Measurements from ENCODE around the gene TMEM255B.
"Not testable (repeated sequence)": the region's sequence is repeated elsewhere in the genome, so short reads cannot be mapped to it uniquely, and the experiment has no call there.

Gene TMEM255B

DNA sequence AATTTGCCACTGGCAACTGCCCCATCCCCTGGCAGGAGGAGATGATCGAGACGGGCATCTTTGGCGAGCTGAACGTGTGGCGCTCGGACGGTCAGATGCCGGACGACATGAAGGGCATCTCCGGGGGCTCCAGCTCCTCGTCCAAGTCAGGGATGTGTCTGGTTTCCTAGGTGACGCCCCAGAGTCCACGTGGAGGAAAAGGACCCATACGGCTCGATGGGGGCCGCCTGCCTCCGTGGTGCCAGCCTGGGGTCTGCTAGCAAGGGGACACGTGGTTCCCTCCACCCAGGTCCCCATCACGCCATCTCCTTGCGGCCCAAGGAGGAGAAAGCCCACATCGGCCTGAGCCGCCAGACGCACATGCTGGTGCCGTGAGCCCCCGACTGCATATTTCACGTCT, 23.8 kb upstream of the TMEM255B start:
- no peak for DNase-seq

DNA sequence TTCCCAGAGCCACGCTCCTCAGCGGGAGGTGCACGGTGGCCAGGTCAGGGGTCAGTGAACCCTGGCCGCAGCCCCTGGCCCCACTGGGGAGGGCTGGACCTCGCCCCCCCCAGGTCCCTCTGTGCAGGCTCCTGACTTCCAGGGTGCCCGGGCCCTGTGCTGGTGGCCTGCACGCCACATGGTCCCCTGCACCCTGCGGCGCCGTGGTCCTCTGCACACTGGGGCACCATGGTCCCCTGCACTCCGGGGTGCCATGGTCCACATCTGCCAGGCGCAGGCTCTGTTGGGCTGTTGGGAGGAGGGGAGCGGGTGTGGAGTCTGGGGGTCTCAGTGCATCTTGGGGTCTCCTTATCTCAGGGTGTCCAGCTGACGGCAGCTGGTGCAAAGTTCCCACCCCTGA, 23.3 kb upstream of the TMEM255B start:
- no peak for DNase-seq

DNA sequence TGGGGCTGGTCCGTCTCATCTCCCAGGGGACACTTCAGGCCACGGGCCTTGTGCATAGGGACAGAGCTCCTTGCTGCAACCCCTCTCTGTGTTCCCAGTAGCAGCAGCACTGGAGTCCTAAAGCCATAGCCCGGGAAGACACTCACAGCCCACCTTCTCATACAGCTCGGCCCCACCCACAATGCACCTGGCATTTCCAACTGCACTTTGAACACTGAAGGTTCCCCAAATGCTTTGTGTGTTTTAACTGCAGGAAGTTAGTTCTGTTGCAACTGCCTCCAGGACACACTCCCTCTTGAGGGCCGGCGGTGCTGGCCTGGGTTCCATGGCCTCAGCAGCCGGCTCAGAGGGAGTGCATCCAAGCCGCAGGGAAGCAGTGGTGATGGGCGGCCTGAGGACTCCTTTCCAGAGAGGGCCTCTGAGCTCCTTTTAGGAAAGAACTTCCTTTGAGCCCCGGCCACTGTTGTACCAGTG, 22.7 kb upstream of the TMEM255B start:
- no peak for DNase-seq

DNA sequence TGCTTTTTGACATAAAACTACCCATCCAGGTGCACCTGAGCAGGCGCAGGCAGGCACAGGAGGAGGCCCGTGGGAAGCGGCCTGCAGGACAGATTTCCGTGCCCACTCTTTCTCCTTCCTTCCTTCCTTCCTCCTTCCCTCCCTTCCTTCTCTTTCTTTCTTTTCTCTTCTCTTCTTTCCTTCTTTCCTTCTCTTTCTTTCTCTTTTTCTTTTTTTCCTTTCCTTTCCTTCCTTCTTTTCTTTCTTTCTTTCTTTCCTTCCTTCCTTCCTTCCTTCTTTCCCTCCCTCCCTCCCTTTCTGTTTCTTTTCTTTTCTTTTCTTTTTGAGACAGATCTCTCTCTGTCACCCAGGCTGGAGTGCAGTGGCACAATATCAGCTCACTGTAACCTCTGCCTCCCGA, 21.2 kb upstream of the TMEM255B start:
- no peak for DNase-seq

DNA sequence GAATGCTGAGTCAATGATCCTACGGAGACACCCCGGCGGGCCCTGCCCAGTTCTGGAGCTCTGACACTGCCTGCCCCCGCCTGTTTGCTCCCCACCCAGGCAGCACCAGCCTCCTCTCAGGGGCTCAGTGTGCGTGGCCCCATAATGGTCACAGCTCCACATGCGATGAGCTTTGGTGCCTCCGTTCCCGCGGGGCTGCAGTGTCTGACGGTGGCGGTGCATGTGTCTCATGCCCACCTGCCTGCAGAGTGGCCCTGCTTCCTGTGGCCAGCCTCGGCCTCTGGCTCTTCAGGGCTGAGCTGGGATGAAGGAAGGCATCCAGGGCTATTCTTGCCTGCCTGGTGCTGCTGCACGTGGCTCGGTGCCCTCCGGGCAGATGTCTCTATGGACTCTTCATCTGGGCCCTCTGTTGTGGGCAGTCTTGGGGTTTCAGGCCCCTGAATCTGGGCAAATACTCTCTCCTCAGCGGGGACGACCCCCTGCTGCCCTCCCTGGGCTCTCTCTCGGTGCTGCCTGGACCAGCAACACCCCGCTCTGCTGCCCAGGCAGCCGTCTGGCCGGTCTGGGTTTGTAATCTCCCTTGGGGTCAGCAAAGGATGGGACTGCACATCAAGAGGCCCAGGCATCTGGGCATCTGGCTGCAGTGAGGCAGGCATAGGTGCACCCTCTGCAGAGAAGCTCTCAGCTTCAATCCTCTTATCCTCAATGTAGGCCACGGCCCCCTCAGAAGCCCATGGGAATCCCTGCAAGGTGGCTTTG, 19.3 kb upstream of the TMEM255B start:
- no peak for DNase-seq

DNA sequence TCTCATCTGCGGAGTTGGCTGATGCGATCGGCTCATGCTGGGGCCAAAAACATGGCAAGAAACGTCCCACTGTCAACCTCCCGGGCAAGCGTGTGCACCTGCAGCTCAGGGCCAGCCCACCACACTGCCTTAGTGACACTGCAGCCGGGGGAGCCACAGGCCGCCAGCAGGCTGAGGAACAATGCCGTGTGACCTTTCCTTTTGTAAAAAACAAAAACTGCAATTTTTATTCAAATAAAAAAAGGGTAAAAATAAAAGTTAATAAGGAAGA, 18.8 kb upstream of the TMEM255B start:
- DNase-seq: no peak

DNA sequence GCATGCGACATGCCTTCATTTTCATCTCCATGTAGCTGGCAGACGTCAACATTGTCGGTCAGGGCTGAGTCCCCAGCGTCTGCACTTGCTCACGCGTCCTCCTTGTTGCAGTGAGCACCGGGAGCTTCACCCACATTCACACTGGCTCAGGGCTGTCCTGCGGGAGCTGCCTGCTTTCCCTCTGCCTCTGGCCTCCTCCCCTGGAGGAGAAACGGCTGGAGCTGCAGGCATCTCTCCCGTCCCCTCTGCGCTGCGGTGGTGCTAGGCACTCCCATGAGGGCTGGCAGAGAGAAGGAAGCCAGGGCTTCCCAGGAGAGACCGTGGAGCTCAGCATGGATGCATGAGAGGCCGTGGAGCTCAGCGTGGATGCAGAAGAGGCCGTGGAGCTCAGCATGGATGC, 18.4 kb upstream of the TMEM255B start:
- no peak for DNase-seq

DNA sequence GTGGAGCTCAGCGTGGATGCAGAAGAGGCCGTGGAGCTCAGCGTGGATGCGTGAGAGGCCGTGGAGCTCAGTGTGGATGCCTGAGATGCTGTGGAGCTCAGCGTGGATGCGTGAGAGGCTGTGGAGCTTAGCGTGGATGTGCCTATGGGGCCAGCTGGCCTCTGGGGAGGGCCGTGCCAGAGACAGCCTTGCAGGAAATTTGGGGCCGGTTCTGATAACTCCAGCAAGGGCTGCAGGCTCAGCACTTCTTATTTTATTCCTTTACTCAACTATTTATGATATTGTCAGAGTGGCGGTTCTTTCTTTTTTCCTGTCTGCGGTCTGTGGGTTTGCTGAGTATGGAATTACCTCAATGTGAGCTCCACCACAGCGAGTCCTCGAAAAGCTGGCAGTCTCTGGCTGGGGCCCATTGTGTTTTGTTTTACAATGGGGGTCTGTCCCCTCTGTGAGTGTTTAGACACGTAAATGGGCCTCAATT, 17.8 kb upstream of the TMEM255B start:
- no peak for DNase-seq

DNA sequence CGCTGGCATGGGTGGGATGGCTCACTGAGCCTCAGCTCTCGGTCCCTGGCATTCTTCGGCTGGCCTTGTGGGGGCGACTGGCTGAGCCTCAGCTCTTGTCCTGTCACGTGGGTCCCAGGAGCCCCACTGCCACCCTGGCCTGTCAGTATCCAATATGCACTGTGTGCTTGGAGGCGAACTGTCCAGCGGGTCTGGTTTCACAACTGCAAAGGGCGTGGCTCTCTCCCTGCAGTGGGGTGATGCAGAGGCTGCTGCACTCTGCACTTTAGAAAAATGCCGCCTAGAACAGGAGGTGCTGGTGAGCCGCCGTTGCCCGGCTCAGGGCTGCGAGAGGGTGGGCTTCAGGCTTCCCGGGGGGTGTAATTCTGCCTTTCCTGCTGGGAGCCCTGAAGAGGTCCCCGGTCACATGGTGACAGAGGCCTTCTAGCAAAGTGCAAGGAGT, 17.0 kb upstream of the TMEM255B start:
- DNase-seq: no peak

DNA sequence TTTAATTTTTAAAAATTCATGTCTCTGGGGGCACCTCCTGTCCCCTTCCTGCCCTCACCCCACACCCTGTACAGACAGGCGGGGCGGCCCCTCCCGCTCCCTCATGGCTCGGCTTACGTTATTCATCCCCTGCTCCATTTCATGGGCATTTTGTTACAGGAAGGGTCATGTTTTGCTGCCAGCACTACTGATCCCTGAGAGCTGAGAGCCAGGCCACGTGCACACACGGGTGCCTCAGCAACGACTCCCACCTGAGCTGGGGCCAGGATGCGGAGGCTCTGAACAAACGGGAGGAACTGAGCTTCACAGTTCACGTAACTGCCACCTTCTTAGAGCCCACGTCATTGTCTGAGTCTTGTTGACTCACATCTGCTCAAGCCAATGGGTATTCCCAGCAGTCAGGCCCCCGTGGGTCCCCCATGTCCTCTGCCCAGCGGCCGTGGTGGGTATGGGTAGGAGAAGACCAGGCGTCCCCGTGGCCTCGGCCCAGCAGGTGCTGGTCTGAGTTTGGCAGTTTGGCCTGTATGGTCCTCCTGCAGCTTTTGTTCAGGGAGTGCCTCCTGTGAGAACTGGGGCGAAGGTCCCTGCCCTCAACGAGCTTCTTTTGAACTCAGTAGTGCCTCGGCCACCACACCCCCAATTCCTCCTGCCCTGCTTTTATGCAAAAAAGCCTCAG, 16.4 kb upstream of the TMEM255B start:
- no peak for DNase-seq

DNA sequence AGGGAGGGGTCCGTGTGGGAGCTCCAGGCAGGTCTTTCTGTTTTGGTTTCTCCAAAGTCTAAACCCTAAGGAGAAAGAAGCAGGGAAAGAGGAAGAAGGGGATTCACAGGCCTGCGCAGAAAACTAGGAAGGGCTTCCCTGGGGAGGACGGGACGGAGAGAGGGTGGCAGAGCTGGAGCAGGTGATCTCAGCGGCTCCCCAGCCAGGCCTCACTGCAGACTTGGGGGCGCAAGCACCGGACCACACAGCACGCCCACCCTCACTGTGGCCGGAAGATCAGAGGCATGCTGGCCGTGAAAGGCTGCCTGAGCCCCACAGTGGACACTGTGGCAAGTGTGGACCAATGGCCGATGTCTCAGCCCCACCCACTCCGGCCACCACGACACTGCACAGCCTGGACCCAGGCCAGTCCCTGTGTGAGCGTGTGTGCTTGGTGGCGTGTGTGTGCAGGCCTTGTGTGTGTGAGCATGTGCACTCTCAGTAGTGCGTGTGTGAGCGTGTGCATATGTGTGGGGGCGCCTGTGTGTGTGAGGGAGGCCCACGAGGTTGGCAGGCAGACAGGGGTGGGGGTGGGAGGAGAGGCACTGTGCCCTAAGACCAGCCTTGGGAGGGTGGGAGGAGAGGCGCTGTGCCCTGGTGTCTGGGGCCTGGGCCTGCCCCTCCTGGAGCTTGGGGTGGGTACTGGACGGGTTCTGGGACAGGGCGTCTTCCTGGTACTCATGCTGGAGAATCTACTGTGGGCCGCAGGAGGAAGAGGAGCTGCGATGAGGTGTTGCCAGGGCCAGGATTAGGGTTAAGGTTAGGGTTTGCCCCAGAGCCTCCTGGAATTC, 15.4 kb upstream of the TMEM255B start:
- DNase-seq: no peak

DNA sequence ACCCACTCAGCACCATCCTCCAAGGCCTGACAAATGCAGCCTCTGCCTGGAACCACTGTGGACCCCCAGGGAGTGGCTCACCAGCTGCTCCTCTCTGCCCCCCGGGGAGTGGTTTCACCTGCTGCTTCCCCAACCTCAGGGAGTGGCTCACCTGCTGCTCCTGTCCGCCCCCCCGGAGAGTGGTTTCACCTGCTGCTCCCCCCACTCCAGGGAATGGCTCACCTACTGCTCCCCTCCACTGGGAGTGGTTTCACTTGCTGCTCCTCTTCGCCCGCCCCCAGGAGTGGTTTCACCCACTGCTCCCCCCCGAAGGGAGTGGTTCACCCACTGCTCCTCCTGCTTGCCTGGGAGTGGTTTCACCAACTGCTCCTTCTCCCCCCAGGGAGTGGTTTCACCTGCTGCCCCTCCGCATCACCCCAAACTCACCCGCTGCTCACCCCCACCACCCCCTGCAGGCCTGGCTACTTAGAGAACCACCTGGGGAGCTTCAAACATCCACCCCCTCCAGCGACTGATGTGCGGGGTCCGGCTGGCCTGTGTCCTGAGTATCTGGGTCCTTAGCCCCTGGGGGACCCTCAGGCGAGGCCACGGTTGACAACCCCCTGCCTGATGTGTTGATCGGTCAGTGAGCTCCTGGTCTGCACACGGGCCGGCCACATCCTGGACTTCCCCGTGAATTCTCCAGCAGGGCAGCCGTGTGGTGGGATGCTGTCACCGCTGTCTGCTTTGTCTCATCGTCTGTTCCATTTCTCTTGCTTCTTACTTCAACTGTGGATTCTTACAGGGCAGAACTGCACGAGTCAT, 14.6 kb upstream of the TMEM255B start:
- no peak for DNase-seq

DNA sequence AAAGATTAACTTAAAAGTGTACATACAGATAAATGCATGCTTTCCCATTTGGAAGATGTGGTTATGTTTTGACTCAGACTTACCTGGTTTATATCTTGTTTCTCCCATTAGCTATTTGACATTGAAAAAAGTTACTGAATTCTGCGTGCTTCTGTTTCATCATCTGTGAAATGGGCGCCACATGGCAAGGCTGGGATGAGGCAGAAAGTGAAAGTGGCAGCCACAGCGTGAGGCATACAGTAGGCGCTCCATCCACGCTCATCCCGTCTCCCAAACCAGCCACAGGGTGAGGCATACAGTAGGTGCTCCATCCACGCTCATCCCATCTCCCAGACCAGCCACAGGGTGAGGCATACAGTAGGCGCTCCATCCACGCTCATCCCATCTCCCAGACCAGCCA, 14.0 kb upstream of the TMEM255B start:
- DNase-seq: no peak

DNA sequence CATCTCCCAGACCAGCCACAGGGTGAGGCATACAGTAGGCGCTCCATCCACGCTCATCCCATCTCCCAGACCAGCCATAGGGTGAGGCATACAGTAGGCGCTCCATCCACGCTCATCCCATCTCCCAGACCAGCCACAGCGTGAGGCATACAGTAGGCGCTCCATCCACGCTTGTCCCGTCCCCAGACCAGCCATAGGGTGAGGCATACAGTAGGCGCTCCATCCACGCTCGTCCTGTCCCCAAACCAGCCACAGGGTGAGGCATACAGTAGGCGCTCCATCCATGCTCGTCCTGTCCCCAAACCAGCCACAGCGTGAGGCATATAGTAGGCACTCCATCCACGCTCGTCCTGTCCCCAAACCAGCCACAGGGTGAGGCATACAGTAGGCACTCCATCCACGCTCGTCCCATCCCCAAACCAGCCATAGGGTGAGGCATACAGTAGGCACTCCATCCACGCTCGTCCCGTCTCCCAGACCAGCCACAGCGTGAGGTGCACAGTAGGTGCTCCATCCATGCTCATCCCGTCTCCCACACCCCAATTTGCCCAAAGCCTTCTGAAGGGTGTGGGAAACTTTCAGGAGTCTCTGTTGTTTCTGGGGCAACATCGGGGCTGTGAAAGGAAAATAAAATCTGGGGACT, 13.4 kb upstream of the TMEM255B start:
- DNase-seq: not testable (repeated sequence)

DNA sequence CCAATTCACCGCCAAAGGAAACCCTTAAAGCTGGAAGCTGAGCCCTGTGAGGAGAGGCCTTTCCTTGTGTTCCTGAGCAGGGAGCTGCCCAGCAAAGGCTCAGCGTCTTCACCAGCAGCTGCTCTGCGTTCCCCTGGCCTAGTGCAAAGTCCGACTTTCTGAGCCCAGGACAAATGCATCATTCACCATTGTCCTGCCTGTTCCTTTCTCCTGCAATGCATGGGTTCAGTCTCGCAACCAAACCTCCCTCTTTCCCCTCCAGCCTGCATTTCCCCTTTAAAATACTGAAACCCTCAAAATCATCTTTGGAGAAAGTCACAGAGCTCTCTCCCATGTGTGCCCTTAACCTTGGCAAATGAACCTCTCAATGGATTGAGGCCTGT, 12.9 kb upstream of the TMEM255B start:
- no peak for DNase-seq

DNA sequence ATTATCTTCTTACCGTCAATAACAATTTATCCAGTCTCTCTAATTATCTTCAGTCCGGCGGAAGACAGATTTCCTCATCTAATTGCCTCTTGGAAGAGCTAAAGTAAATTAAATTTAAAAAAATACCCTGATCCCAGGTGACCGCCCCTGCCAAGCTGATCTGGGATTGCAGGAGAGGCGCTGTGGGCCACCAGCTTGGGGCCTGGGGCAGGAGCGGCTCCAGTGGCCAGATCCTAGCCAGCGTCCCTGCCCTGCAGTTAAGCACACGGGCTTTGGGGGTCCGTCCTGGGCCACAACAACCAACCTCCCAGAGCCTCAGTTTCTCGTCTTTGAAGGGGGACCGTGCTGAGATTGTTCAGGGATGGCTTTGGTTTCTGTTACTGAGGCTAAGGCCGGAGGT, 12.4 kb upstream of the TMEM255B start:
- no peak for DNase-seq

DNA sequence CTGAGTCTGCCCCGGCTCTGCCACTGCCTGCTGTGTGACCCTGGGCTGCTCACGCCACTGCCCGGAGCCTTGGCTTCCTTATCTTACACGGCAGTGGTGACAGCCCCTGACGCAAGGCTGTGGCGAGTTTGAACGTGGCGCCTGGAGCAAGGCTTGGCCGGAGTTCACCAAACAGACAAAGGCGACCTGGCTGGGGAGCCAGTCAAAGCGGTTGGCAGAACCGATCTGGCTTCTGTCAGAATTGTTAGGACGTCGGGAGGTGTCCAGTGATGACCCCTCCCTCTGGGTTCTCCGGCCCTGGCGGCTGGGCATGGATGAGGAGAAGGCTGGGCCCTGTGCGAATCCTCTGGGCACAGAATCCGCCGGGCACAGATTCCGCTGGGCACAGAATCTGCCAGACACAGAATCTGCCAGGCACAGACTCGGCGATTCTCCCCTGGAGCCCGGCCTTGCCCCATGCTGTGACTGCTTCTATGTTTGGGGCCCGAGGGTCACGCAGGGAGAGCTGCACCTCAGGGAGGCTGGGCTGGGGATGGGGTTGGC, 11.7 kb upstream of the TMEM255B start:
- no peak for DNase-seq

DNA sequence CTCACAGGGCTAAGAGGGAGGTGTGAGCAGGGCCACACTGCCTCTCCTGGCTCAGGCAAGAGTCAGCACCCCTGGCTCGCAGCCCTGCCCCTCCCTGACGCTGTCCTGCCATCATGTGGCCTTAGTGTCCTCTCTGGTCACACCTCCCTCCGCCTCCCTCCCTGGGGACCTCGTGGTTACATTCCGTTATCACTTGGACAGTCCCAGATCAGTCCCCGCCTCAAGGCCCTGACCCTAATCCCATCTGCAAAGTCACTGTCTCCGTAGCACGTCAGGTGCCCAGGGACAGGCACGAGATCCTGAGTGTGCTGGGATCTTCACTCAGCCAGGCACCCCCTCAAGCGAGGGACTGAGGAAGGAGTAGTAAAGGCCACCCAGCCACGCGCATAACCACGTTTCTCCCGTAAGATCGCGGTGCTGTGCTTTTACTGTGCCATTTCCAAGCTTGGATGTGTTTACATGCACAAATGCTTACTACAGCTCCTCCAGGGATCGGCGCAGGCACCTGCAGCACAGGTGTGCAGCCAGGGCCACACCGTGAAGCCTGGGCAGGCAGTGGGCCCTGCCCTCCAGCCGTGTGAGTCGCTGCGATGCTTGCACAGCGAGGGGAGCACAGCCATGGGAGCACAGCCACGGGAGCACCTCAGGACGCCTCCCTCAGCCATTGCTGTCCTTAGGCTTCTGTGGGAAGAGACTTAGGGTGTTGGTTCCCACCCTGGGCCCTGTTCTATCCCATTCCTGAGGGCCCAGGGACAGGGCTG, 10.7 kb upstream of the TMEM255B start:
- no peak for DNase-seq

DNA sequence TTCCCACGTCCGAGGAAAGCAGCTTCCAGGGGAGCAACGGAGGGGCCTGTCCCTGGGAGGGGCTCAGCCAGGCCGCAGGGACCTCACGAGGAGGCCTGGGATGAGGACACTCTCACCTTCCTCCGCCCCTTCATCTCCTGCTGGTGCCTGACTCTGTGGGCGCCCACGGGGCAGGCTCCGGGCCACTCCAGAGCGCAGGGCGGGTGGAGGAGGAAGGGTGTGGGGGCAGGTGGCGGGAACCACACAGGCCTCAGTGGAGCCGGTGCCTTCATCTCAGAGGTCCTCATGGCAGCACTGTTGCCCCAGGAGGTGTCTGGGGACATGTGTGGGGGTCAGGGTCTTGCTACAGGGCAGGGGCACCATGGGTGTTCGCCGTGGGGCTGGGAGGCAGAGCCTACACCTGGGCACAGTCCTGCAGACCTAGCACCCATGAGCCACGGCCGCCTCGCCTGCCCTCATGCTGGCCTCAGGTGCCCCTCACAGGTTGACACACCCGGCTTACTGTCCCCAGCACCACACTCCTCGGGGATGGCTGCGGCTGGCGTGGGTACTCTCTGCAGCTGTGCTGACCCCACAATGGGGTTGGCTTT, 10.1 kb upstream of the TMEM255B start:
- no peak for DNase-seq

DNA sequence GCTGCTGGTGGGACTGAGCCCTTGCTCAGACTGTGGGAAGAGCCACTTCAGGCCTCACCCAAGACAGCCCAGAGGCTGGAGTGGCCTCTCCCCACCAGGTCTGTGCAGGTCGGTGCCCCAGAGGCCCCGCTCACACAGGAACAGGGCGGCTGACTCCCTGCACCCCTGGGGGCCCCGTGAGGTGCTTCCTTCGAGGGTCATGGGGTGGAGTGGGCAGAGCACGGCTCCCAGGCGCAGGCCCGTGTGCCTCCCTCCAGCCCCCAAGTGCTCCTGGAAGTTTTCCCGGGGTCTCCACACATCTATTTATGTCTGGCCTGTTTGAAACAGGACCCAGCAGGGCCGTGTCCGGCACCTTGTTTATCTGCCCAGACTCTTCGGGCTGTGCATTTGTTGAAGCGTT, 9.5 kb upstream of the TMEM255B start:
- no peak for DNase-seq

DNA sequence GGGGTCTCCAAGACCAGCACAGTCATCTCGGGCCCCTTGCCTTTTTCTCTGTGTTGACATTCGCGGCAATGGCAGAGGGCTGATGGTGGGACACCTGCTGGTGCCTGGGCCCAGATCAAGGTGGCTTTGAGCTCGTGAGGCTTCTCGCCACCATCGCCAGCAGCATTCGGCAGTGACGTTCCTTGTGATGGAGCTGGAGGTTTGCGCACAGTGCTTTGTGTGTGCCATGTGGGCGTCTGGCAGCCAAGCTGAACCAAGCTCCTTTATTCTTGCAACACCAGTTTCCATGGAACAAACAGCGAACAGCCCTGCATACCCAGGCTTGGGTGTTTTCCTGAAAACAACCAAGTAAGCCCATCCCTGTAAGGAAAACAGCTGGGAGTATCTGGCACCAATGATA, 9.1 kb upstream of the TMEM255B start:
- no peak for DNase-seq

Measured in stimulated activated CD4-positive, alpha-beta T cell treated with anti-CD3 and anti-CD28 coated beads, Interleukin-2, amount 100 ng/mL, for 48 hours (primary cell).